ENCODE data around the gene STARD3.

DNA sequence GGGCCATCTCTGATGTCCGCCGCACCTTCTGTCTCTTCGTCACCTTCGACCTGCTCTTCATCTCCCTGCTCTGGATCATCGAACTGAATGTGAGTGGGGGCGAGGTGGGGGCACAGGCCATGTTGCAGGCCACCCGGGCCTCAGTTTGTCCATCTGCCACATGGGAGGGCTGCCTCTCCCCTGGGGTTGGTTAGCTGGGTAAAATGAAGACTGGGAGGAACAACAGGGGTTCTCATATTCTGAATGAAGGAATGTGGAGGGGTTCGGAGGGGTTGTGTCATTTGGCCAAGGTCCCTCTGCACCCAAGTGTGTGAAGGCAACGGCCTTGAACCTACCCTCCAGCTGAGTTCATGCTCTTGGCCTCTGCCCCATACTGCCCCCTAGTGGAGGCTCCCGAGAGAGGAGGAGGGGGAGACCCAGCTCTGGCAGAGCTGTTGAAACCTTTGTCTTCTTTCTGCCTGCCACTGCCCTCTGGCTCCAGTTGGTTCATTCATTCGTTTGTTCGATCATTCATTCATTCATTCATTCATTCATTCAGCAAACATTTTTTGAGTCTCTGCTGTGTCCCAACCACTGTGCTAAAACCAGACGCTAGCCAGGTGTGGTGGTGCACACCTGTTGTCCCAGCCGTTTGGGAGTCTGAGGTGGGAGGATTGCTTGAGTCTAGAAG lies 16.9 kb downstream of the STARD3 start:
- peak; percentile 35 to 59 (median 42) for TF ChIP-seq CTCF (IDR thresholded peaks at IDR 0.05)
- no peak for TF ChIP-seq POLR2A (IDR thresholded peaks at IDR 0.05)
